WERI-Rb-1 (cell line): ENCODE data around the gene RASA2.

Source experiments
- DNase-seq: peaks from one replicate; pipeline ENCODE4 v3.0.0-alpha.2; 2020
- H3K27ac ChIP-seq: fragments of 250-450 bp; sonication (Bioruptor Pico); 2 replicates; pipeline ENCODE4 v1.5.1; 2020; ENCODE audit warnings: mild to moderate bottlenecking, moderate library complexity
- H3K27me3 ChIP-seq: fragments of 250-450 bp; sonication (Bioruptor Pico); 2 replicates; pipeline ENCODE4 v1.5.1; 2021; ENCODE audit warnings: mild to moderate bottlenecking, low read depth, moderate library complexity; ENCODE audit not compliant: insufficient read depth, severe bottlenecking
- H3K36me3 ChIP-seq: fragments of 250-450 bp; sonication (Bioruptor Pico); 2 replicates; pipeline ENCODE4 v1.5.1; 2020; ENCODE audit warnings: mild to moderate bottlenecking, moderate library complexity
- H3K4me3 ChIP-seq: 2 replicates; pipeline ENCODE4 v1.5.1; 2011; ENCODE audit warnings: low read depth, mild to moderate bottlenecking, control low read depth, low read length
- H3K9me3 ChIP-seq: fragments of 250-450 bp; sonication (Bioruptor Pico); 2 replicates; pipeline ENCODE4 v1.5.1; 2021; ENCODE audit warnings: mild to moderate bottlenecking, moderate library complexity; ENCODE audit not compliant: severe bottlenecking
- TF ChIP-seq, protein P1 (sequence below): IDR thresholded peaks from 2 replicates; pipeline ENCODE4 v1.5.1; 2011; ENCODE audit warnings: low read depth, mild to moderate bottlenecking, control low read depth, inconsistent platforms, low read length

Gene RASA2

GRCh38 chr3:141448606-141449220 is 38.1 kb upstream of the RASA2 start:
- Histone ChIP-seq H3K27ac (peak overlapping the region; percentile 36), H3K9me3 (no peaks in the 10 kb centered on the region), H3K4me3 (no peak overlapping the region), H3K27me3 (no peaks in the 10 kb centered on the region), H3K36me3 (peaks cover 23% of the 10 kb centered on the region)
- DNase-seq = no peak
- TF ChIP-seq, protein P1, sequence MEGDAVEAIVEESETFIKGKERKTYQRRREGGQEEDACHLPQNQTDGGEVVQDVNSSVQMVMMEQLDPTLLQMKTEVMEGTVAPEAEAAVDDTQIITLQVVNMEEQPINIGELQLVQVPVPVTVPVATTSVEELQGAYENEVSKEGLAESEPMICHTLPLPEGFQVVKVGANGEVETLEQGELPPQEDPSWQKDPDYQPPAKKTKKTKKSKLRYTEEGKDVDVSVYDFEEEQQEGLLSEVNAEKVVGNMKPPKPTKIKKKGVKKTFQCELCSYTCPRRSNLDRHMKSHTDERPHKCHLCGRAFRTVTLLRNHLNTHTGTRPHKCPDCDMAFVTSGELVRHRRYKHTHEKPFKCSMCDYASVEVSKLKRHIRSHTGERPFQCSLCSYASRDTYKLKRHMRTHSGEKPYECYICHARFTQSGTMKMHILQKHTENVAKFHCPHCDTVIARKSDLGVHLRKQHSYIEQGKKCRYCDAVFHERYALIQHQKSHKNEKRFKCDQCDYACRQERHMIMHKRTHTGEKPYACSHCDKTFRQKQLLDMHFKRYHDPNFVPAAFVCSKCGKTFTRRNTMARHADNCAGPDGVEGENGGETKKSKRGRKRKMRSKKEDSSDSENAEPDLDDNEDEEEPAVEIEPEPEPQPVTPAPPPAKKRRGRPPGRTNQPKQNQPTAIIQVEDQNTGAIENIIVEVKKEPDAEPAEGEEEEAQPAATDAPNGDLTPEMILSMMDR = no peak

- H3K27ac ChIP-seq = peak overlapping the region; percentile 36; the same call in 1 of the 2 replicates
- TF ChIP-seq, protein P1 = no peak
Observed at GRCh38 chr3:141449424-141449823, 37.4 kb upstream of the RASA2 start.

GRCh38 chr3:141450727-141451375 is 36.0 kb upstream of the RASA2 start:
- Histone ChIP-seq H3K27ac (no peak overlapping the region), H3K4me3 (no peak overlapping the region), H3K36me3 (peaks cover 3% of the 10 kb centered on the region), H3K27me3 (no peaks in the 10 kb centered on the region), H3K9me3 (no peaks in the 10 kb centered on the region)
- peak; percentile 44 for DNase-seq
- TF ChIP-seq, protein P1 = no peak

More at GRCh38 chr3:141449424-141449823, 37.4 kb upstream of the RASA2 start:
- Histone ChIP-seq H3K27me3 (no peaks in the 10 kb centered on the region), H3K9me3 (no peaks in the 10 kb centered on the region), H3K4me3 (no peak overlapping the region), H3K36me3 (peaks cover 16% of the 10 kb centered on the region)
- DNase-seq = no peak

DNA sequence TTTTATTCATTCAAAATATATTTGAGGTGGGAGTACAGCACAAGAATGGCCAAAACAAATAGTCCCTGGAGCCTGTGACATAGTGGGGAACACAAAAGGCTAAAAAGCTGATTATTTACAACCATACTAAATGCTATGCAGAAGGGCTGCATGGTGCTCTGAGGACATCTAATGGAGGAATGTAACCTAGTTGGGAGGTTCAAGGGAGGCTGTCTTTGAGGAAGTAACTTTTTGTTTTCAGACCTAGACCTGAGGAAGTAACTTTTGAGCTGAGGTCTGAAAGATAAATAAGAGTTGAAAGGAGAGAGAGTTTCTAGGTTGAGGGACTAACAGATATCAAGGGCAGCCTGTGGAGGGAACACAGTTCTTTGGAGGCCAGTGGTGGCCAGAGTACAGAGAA is 34.8 kb upstream of the RASA2 start:
- Histone ChIP-seq H3K27ac (no peak overlapping the region), H3K27me3 (no peaks in the 10 kb centered on the region)
- TF ChIP-seq, protein P1 = peak; percentile 63

DNA sequence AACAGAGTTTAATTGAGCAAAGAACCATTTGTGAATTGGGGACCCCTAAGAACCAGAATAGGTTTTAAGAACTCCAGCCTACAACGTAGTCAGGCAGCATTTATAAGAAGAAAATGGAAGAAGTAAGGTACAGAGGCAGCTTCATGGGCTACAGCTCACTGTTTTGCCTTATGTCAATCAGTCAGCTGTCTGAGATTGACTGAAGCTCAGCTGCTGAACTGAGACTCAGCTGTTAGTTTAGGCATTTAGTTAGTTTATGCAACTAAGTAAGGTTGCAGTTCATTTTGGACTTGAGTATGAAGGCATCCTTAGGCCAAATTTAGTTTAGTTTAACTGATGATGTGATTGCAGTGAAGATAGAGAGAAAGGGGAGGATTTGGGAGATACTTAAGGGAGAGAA is 34.1 kb upstream of the RASA2 start:
- DNase-seq = no peak
- TF ChIP-seq, protein P1 = no peak

More for the DNA sequence above, 34.8 kb upstream of the RASA2 start:
- no peaks in the 10 kb centered on the region; the same call in 1 of the 2 replicates for H3K36me3 ChIP-seq
- H3K4me3 ChIP-seq = no peak overlapping the region
- peak; percentile 46 for DNase-seq
- no peaks in the 10 kb centered on the region for H3K9me3 ChIP-seq

More for the DNA sequence above, 34.1 kb upstream of the RASA2 start:
- Histone ChIP-seq H3K27ac (no peak overlapping the region), H3K36me3 (no peaks in the 10 kb centered on the region), H3K9me3 (no peaks in the 10 kb centered on the region), H3K27me3 (no peaks in the 10 kb centered on the region), H3K4me3 (no peak overlapping the region)
